ENCODE results near the gene PRIM2. TPM values are rescaled to one million over a fixed set of nuclear protein-coding genes. Genes with fewer than 3 reads are reported as not detected.
"Not testable (repeated sequence)": the region's sequence is repeated elsewhere in the genome, so short reads cannot be mapped to it uniquely, and the experiment has no call there.

Gene PRIM2
- total RNA-seq, 1 donor from 2014 or later, result 38.5 TPM

DNA sequence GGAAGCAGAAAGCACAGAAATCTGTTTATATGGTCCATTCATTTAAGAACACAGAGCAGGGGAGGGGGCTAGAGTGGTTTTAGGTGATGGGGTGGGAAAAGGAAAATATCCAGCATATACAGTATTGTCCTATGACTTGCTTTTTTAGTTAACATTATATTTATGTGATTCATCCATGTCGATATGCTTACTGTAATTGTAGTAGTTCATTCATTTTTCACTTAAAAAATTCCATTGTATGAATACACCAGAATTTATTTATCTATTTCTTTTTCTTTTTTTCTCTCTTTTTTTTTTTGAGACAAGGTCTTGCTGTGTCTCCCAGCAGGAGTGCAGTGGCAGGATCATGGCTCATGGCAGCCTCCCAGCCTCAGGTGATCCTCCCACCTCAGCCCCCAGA lies 9.6 kb upstream of the PRIM2 start:
- intact Hi-C loops (cut with micrococcal nuclease), result no loop called here

DNA sequence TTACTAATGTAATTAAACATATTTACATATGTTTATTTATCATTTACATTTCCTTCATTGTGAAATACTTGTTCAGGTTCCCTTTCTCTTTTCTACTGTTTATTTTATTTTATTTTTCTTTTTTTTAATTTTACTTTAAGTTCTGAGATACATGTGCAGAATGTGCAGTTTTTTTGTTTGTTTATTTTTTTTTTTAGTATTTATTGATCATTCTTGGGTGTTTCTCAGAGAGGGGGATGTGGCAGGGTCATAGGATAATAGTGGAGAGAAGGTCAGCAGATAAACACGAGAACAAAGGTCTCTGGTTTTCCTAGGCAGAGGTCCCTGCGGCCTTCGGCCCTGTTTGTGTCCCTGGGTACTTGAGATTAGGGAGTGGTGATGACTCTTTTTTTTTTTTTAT lies 8.7 kb upstream of the PRIM2 start:
- intact Hi-C loops (cut with micrococcal nuclease), result not testable (repeated sequence)

DNA sequence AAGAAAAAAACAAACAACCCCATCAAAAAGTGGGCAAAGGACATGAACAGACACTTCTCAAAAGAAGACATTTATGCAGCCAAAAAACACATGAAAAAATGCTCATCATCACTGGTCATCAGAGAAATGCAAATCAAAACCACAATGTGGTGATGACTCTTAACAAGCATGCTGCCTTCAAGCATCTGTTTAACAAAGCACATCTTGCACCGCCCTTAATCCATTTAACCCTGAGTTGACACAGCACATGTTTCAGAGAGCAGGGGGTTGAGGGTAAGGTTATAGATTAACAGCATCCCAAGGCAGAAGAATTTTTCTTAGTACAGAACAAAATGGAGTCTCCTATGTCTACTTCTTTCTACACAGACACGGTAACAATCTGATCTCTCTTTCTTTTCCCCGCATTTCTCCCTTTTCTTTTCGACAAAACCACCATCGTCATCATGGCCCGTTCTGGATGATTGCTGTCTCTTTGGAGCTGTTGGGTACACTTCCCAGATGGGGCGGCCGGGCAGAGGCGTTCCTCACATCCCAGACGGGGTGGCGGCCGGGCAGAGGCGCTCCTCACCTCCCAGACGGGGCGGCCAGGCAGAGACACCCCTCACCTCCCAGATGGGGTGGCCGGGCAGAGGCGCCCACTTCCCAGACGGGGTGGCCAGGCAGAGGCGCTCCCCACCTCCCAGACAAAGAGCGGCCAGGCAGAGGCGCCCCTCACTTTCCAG lies 7.2 kb upstream of the PRIM2 start:
- intact Hi-C loops (cut with micrococcal nuclease), result not testable (repeated sequence)

DNA sequence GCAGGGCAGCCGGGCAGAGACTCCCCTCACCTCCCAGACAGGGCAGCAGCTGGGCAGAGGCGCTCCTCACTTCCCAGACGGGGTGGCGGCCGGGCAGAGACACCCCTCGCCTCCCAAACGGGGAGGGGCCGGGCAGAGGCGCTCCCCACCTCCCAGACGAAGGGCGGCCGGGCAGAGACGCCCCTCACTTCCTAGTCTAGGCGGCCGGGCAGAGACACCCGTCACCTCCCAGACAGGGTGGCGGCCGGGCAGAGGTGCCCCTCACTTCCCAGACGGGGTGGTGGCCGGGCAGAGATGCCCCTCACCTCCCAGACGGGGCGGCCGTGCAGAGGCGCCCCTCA lies 6.6 kb upstream of the PRIM2 start:
- intact Hi-C loops (cut with micrococcal nuclease), result no loop called here

DNA sequence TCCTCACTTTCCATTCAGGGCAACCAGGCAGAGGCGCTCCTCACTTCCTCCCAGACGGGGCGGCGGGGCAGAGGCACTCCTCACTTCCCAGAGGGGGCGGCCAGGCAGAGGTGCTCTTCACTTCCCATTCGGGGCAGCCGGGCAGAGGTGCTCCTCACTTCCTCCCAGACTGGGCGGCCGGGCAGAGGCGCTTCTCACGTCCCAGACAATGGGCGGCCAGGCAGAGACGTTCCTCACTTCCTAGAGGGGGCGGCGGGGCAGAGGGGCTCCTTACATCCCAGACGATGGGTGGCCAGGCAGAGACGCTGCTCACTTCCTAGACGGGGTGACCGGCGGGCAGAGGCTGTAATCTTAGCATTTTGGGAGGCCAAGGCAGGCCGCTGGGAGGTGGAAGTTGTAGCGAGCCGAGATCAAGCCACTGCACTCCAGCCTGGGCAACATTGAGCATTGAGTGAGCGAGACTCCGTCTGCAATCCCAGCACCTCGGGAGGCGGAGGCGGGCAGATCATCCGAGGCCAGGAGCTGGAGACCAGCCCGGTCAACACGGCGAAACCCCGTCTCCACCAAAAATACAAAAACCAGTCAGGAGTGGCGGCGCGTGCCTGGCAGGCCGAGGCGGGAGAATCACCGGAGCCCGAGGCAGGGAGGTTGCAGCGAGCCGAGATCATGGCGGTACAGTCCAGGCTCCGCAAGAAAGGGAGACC lies 6.0 kb upstream of the PRIM2 start:
- intact Hi-C loops (cut with micrococcal nuclease), result not testable (repeated sequence)

DNA sequence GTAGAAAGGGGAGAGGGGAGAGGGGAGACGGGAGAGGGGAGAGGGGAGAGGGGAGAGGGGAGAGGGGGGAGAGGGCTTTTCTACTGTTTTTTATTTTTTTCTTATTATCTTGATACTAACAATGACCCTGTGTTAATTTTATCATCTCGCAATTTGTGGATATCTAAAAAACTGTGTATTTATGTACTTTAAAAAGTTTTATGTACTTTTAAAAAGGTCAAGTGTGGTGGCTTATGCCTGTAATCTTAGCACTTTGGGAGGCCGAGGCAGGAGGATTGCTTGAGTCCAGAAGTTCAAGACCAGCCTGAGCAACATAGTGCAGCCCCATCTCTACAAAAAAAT lies 5.5 kb upstream of the PRIM2 start:
- intact Hi-C loops (cut with micrococcal nuclease), result no loop called here

DNA sequence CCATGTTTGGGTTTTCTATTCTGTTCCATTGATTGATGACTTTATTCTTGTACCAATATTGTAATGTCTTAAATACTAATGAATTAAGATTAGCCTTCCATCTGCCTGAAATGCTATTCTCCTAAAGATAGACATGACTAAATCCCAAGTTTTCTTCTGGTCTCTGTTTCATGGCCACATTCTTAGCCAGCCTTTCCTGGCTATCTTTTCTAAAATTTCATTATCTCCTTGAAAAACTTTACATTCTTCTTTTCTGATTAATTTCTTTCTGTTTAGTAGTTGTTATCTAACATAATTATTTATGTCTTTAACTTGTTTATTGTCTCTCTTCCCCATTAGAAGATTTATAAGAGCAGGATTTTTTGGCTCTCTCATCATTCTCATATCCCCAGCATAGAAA lies 4.4 kb upstream of the PRIM2 start:
- intact Hi-C loops (cut with micrococcal nuclease), result no loop called here

DNA sequence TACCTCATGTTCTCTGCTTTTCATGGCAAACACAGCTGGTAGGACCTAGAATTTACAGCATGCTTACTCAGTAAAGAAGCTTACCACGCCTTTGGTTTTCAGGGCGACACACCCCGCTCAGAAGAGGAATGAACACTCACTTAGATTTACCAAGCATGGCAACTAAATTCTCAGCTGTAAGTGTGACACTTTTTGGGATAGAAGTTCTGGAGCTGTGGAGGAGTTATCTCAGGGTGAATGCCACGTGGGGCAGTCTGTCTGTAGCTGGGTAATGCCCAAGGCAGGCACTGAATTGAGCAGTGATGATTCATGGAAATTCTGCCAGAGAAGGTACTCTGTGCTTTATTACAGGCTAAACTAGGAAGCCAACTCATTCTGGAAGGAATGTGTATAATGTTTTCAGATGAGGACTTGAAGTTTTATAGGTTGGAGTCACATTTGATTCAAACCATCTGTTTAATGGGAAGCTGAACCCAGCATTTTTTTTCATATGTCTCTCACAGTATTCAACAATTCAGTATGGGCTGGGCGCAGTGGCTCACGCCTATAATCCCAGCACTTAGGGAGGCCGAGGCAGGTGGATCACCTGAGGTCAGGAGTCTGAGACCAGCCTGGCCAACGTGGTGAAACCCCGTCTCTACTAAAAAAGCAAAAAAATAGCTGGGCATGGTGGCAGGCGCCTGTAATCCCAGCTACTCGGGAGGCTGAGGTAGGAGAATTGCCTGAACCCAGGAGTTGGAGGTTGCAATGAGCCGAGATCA lies 3.5 kb upstream of the PRIM2 start:
- intact Hi-C loops (cut with micrococcal nuclease), result no loop called here

DNA sequence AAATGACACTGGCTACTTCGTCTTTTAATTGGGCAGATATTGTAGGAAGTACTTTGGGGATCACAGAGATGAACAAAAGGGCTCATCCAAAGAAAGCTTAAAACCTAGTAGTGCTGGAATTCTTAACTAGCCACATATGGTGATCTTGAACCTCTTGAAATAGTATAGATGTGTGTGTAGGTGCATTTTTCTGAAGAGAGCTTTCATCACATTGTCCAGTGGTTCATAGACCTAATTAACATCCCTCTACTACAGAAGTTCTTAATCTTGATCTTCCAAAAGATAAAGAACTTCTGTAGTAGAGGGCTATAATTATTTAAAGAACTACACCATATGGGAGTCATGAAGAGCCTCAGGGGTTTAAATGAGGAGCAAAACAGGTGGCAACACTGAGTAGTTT lies 2.3 kb upstream of the PRIM2 start:
- intact Hi-C loops (cut with micrococcal nuclease), result no loop called here

DNA sequence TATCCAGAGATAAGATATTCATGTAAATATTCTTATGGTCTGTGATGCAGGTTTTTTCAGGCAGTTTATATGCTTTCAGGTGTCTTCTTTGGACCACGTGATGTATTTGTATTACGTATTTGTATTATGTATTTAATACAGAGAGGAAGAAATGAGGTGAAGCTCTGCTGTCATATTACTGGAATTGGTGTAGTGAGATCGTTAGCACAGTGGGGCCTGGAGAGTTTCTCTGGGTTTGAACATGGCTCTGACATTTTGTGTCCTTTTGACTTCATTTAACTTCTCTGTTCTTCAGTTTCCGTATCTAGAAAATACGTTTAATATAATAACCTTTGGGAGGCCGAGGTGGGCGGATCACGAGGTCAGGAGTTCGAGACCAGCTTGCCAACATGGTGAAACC lies 1.6 kb upstream of the PRIM2 start:
- intact Hi-C loops (cut with micrococcal nuclease), result loop anchor here (1.0 to 2.0 kb wide), 9 partner anchors 47 to 471 kb away; partner anchors contain the start of genes BAG2, BEND6, KIAA1586 and RAB23

DNA sequence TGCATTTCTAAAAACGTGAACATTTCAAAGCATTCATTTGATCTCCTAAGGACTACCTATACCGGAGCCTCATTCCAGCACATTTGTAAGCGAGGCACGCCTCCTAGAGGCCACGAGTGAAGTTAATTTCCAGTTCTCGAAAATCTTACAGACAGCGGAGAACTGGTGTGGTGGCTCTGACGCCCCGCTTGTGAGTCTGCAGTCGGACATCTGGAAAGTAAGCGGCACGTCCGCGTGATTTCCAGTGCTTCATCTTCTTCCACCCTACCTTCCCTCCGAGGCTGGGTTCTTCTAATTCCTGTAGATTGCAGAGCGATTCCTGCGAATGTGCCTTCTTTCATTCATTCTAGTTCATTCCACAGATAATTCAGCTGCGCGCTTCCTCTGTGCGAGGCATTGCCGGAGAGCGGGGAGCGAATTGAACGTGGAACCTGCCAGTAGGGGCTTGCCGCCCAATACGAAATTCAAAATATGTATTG lies 810 bp upstream of the PRIM2 start:
- intact Hi-C loops (cut with micrococcal nuclease), result loop anchor here (1.0 to 2.0 kb wide), 10 partner anchors 48 to 472 kb away; partner anchors contain the start of genes BAG2, BEND6, KIAA1586 and RAB23

DNA sequence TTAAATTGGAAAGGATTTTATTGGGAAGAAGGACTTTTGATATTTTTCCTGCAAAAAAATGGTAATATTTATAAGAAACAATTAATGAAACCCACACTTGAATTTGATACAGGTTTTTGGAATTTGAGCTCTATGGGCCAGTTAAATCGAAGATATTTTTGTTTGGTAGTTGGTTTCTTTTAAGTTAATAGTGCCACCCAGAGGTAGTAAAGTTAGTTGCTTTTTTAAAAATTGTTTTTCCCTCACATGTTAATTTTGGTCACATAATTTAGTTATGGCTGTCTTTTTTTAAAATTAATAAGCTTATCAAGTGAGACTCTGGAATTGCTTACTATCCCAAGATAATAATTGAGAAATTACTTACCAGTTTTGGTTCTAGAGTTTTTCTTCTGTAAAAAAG lies 7.1 kb downstream of the PRIM2 start:
- intact Hi-C loops (cut with micrococcal nuclease), result no loop called here

DNA sequence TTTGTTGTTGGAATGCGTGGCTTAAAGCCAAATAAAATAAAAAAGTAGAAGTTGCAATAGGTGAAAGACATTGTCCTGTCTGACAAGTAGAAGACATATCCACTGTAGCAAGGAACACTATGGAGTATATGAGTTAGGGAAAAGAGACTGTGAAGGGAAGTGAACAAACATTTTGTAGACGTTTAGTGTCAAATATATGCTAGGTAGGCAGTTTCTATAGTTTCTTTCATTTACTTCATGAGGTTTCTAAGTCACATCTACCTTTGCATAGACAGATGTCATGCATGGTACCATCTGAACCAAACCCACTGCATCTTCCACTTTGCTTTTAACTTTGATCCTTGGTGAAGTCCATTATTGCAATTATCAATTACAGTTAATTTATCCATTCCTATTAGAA lies 9.9 kb downstream of the PRIM2 start:
- intact Hi-C loops (cut with micrococcal nuclease), result no loop called here

DNA sequence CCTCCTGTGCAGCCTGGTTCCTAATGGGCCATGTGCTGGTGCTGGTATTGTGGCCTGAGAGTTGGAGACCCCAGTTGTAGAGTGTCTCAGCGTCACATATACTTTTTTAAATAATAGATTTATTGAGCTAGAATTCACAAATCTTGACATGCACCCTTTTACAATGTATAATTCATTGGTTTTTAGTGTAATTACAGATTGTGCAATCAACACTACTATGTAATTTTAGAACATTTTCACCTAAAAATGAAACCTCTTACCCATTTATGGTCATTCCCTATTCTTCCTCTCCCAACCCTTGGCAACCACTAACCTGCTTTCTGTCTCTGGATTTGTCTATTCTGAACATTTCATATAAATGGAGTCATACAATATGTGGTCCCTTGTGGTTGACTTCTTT lies 10.6 kb downstream of the PRIM2 start:
- intact Hi-C loops (cut with micrococcal nuclease), result no loop called here

DNA sequence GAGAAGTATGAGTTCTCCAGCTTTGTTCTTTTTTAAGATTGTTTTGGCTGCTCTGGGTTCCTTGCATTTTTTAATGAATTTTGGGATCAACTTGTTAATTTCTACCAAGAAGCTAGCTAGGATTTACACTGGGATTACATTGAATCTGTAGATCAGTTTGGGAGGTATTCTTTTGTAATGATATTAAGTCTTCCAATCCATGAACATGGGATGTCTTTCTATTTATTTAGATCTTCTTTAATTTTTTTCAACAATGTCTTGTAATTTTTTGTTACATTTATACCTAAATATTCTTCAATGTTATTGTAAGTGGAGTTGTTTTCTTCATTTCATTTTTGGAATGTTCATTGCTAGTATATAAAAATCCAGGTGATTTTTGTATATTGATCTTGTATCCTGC lies 12.5 kb downstream of the PRIM2 start:
- intact Hi-C loops (cut with micrococcal nuclease), result no loop called here

DNA sequence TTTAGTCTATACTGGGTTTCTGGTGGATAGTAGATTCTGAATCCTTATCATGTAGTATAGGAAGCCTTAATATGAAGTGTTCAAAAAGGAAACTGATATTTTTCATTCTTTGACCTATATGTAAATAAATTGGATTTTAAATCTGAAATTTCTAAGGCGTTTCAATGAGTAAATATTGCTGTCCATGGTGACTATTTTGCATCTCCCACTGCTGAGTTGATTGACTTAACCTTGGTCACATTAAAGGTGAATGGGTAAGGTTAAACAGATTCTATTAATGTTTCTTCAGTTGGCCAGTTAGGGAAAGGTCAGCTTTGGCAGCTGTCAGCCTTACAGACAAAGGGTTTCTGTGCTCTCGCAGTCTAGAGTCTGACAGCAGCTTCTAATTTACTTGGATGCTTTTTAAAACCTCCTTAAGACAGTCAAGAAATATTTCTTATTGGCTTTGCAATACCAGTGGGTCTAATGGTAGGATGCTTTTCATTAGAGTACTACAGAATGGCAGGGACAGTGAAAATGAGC lies 24.8 kb downstream of the PRIM2 start:
- intact Hi-C loops (cut with micrococcal nuclease), result no loop called here

DNA sequence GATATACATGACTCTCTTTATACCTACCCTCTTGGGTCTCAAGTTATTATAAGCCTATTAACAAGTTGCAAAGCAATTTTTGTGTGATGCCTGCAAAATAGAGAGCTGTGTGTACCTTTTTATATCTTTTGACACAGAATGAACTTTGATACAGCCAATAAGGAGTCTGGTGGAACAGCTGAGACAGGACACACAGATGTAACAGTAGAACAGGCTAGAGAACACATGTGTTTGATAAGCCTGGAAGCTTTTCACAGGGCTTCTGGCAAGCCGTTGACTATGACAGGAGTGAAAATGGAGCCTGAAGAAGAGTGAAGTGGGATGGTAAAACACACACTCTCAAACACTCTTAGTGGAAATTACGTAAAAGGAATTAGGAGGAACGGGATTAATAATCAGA lies 25.9 kb downstream of the PRIM2 start:
- intact Hi-C loops (cut with micrococcal nuclease), result not testable (repeated sequence)

DNA sequence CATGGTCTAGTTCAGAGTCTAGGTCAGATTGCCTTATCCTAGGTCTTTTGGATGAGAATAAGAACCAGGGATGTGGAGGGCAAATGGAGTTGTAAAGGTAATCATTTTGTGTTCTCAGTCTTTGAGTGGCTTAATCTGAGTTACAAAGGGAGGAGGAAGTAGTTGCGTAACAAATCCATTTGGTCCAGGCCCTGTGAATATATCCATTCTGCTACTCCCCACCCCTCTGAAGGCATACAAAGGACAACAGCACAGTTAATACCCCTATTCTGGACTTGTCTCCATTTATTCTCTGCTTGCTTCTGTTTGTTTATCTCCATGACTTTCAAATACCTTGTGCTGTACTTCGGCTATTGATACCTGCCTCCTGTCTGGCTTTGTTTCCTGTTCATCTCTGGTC lies 29.3 kb downstream of the PRIM2 start:
- intact Hi-C loops (cut with micrococcal nuclease), result not testable (repeated sequence)

DNA sequence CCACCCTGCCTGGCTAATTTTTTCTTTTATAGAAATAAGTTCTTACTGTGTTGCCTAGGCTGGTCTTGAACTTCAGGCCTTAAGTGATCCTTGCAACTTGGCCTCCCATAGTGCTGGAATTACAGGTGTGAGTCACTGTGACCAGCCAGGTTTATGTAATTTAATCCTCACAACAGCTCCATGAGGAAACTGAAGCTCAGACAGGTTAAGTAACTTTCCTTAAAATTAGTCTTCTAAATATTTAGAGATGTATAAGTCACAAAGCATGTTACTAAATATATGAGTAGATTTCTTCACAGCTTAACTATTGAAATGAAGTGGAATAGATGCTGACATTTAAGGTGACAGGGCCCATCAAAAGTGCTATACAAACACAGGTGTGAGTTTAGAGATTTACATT lies 30.2 kb downstream of the PRIM2 start:
- intact Hi-C loops (cut with micrococcal nuclease), result not testable (repeated sequence)

DNA sequence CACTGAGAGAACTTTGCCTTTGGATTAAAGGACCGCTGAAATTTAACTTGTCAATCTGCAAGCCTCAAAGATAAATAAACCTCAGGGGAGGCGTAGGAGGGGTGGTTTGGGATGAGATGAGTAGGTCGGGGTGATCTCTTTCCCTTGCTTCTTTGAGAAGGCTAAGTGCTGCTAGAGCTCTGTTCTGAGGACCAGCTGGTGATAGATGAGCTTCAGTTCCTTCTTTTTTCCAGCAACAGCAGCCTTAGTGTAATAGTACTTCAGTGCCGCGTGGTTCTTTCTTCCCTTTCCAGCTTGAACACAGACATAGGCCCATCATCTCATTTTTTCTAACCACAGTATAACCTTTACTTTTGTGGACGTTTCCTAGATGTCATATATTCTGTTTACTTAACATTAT lies 33.0 kb downstream of the PRIM2 start:
- intact Hi-C loops (cut with micrococcal nuclease), result not testable (repeated sequence)

DNA sequence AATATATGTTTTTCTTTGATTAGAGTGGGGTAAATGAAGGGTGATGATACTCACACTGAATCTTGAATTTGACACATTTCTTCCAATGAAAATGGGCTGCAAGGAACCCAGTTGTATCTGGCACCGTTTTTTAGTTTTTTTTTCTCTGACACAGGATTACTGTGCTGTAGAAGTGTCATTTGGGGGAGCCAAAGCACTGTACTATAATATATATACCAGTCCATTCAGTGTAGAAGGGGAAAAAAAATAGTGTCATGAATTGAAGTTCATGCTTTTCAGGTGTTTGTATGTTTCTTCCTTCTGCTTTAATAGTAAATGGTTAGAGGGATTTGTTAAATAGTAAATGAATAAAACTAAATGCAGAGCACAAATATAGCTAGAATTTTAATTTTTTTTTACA lies 35.2 kb downstream of the PRIM2 start:
- intact Hi-C loops (cut with micrococcal nuclease), result not testable (repeated sequence)

DNA sequence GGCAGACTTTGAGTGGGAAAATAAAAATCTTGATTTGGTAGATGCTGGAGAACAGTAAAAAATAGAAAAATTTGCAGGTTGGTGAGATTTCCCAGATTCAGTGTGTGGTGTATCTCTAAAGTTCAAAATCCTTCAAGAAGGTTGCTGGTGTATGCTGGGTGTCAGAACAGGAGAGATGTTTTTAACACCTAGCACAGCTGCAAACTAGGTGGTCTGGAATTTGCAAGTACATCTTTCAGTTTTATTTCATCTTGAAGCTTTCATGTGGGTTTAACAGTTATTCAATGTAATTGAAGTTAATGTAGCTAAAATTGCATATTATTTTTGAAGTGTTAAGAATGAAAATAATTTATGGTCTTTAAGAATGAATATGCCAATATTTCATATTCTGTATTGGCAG lies 40.9 kb downstream of the PRIM2 start:
- intact Hi-C loops (cut with micrococcal nuclease), result not testable (repeated sequence)

Measured in T-helper 2 cell treated with Interferon-gamma antibody and Interleukin-4, amounts not matched to agents 100 ng/mL and 5 ng/mL, for 36 hours (primary cell).